ENCODE data around the gene SSTR1.

Gene SSTR1

DNA sequence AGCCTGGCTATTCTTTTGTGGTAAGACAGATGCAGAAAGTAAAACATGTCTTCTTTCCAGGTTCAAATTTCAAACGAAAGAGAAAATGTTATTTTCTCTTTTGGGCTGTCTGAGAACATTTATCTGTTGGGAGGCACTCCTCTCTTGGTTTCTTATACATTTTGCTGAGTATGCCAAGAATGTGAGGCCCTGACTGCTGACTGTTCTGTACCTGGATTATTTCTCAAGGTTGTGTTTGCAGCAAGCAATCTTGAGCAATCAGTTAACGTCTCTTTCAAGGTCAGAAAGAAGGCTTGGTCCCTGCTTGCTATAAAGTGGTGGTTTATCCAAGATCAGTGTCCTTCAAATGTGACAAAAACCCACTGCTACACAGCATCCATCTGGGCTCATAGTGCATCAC is 9.8 kb downstream of the SSTR1 start:
- TF ChIP-seq, protein P1, sequence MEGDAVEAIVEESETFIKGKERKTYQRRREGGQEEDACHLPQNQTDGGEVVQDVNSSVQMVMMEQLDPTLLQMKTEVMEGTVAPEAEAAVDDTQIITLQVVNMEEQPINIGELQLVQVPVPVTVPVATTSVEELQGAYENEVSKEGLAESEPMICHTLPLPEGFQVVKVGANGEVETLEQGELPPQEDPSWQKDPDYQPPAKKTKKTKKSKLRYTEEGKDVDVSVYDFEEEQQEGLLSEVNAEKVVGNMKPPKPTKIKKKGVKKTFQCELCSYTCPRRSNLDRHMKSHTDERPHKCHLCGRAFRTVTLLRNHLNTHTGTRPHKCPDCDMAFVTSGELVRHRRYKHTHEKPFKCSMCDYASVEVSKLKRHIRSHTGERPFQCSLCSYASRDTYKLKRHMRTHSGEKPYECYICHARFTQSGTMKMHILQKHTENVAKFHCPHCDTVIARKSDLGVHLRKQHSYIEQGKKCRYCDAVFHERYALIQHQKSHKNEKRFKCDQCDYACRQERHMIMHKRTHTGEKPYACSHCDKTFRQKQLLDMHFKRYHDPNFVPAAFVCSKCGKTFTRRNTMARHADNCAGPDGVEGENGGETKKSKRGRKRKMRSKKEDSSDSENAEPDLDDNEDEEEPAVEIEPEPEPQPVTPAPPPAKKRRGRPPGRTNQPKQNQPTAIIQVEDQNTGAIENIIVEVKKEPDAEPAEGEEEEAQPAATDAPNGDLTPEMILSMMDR (IDR thresholded peaks at IDR 0.05; ENCODE audit: low read depth, low read length, missing control alignments) = no peak
- no peak for DNase-seq (ENCODE audit: low read depth)

DNA sequence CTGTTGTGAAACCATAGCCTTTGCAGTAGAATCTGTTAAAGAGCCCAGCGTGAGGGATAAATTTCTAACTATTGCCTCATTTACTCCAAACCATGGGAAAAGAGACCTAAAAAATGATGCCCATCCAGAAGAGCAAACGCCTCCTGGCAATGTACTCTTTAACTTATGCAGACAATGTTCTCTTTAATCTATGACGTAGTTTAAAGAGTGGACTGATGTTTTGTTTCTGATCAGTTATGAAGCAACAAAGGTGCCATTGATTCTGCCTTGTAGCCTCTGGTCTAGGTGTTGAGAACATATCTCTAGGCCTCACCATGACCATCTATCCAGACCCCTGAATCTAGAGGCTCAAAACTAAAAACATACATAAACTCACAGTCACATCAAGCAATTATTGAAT is 13.4 kb downstream of the SSTR1 start:
- H3K4me3 ChIP-seq (ENCODE audit: low read depth, low read length) = no peak overlapping the region
- TF ChIP-seq, protein P1 (IDR thresholded peaks at IDR 0.05; ENCODE audit: low read depth, low read length, missing control alignments) = no peak
- no peak for DNase-seq (ENCODE audit: low read depth)

More for the DNA sequence above, 9.8 kb downstream of the SSTR1 start:
- no peak overlapping the region for H3K4me3 ChIP-seq (ENCODE audit: low read depth, low read length)

DNA sequence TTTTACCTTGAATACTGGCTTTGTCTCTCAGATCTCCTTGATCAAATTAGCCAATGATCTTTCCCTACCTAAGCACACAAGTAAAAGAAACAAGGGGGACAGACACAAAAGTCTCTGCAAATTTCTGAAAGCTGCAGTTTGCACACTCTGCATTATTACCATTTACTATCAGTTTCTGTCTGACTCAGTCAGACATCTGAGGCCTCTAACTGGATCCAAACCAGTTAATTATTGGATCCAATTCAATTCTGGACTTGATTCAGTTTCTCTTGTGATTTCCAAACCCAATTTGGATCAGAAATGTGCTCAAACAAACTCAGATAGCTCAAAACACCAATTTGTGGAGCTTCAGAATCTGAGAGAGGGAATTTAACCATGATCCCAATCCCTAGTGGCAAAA is 16.6 kb downstream of the SSTR1 start:
- no peak overlapping the region for H3K4me3 ChIP-seq (ENCODE audit: low read depth, low read length)
- TF ChIP-seq, protein P1 (IDR thresholded peaks at IDR 0.05; ENCODE audit: low read depth, low read length, missing control alignments) = no peak
- no peak for DNase-seq (ENCODE audit: low read depth)

DNA sequence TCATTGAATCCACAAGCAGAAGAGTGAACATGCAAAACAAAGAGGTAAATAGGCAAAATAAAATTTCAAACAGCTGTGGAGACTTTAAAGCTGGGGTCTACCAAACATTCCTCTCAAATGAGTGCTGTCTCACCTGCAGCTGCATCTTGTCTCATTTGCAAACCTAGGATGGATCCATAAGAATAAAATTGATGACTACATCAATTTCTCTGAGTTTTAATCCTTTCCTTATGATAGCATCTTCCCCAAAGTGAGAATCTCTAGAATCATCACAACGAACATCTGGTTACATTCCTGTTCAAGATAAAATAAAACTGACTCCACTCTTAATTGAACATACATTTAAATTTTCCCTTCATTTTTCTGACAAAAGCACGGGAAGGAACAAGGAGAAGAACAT is 18.2 kb downstream of the SSTR1 start:
- TF ChIP-seq, protein P1 (IDR thresholded peaks at IDR 0.05; ENCODE audit: low read depth, low read length, missing control alignments) = no peak
- no peak for DNase-seq (ENCODE audit: low read depth)
- H3K4me3 ChIP-seq (ENCODE audit: low read depth, low read length) = no peak overlapping the region

DNA sequence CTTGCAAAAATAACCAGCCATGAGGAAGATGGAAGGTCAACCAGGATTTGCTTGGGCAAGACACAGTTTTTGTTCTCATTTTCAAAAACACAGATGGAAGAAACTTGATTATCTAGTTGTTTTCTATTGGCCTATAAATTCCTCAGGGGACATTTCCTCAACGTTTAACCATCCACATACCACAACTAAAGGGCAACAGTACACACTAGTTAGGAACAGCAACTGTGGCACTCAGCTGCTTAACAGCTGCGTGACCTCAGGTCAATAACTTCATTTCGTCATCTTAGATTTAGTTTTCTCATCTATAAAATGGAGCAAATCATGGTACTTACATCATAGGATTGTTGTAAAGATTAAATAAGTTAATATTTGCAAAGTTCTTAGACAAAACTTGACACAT is 18.7 kb downstream of the SSTR1 start:
- TF ChIP-seq, protein P1 (IDR thresholded peaks at IDR 0.05; ENCODE audit: low read depth, low read length, missing control alignments) = no peak
- DNase-seq (ENCODE audit: low read depth) = no peak
- no peak overlapping the region for H3K4me3 ChIP-seq (ENCODE audit: low read depth, low read length)

DNA sequence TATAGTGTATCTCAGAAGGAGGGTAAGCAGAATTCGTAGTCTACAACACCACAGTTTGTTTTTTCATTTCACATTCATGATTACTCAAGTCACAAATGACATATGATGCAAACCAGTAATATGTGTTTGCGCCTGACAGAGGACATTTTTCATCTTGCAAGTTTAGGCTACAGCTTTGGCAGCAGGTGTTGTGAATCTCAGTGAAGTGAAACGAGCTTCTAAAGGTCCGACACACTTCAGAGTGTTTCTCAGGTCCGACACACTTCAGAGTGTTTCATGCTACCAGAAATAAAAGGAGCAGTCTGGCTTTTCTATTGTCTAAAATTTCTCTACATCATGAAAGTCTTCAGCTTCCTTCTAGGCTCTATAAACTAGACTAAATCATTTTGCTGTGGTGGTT is 25.5 kb downstream of the SSTR1 start:
- TF ChIP-seq, protein P1 (IDR thresholded peaks at IDR 0.05; ENCODE audit: low read depth, low read length, missing control alignments) = no peak
- H3K4me3 ChIP-seq (ENCODE audit: low read depth, low read length) = no peak overlapping the region
- no peak for DNase-seq (ENCODE audit: low read depth)

DNA sequence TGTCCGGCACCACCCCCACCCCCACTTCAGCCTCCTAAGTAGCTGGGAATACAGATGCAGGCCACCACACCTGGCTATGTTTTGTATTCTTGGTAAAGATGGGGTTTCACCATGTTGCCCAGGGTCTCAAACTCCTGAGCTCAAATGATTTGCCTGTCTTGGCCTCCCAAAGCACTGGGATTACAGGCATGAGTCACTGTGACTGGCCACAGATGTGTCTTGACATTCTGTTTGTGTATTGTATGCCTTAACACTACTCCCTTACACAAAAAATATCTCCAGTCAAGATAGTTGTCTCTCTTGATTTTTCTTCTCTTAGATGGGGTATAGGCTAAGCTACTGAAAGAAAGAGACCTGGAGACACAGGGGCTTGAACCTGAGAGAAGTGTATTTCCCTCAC is 30.6 kb downstream of the SSTR1 start:
- TF ChIP-seq, protein P1 (IDR thresholded peaks at IDR 0.05; ENCODE audit: low read depth, low read length, missing control alignments) = no peak
- no peak overlapping the region for H3K4me3 ChIP-seq (ENCODE audit: low read depth, low read length)
- no peak for DNase-seq (ENCODE audit: low read depth)

Data from GM12864 (cell line).